Activated naive CD4-positive, alpha-beta T cell treated with anti-CD3 and anti-CD28 coated beads, Interleukin-2, amount 50 U/mL, for 16 hours (primary cell): ENCODE data around the gene PAGR1.
A peak's percentile ranks its signal among the peaks of the same experiment; 100 is the strongest.
"Not testable (repeated sequence)": the region's sequence is repeated elsewhere in the genome, so short reads cannot be mapped to it uniquely, and the experiment has no call there.

ENCODE experiments used
- DNase-seq: peaks from one replicate; pipeline ENCODE4 v3.0.0-alpha.2; 2020

The PAGR1 gene

DNA sequence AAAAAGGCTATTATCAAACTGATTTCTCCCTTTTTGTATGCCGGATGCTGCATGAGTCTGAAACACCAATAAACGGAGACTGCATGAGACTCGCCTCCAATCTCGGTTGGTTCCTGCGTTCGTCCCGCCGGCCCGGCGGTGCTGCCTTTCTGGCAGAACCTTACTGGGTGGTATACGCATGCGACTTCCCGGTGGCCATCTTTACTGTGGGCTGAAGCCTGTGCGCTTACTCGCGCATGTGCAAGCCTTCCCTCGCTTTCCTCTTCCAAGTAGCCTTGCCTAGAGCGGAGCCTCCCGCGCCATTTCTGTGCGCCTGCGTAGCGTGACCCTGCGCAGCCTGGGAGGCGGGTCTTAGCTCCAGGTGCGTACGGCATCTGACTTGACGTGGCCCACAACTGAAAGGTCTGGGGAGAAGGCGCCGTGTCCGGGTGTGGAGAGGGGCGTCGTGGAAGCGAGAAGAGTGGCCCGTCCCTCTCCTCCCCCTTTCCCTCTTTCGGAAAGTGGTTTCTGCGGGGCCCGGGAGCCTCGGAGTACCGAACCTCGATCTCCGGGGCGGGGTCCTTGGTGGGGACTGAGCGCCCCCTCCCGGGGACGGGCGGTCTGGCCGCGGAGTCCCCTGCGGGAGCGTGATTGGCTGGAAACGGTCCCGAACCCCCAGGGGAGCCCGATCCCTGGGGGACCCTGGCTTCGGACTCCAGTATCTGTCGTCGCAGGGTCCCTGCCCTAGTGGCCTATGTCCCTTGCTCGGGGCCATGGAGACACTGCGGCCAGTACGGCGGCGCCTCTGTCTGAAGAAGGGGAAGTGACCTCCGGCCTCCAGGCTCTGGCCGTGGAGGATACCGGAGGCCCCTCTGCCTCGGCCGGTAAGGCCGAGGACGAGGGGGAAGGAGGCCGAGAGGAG, at the start of gene PAGR1:
TSS of gene PAGR1 (plus strand) at position 360 of the 901 bp plus-strand sequence. CDS start at position 734, 374 bp downstream.
- peak; percentile 97 for DNase-seq

DNA sequence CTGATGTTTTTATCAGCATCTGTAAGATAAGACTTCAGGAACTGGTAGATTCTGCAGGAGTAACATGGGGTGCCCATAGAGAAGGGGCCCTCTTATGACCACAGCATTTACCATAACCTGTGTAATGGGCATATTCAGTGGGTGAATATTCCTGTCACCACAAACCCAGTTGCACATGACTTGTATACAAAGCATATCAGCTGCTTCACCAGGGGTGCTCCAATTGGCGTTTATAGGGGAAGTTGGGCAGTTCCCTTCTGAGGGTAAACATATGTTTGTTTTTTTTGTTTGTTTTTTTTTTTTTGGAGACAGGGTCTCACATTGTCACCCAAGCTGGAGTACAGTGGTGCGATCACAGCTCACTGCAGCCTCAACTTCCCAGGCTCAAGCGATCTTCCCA, 49.4 kb upstream of the PAGR1 start:
- DNase-seq: no peak

DNA sequence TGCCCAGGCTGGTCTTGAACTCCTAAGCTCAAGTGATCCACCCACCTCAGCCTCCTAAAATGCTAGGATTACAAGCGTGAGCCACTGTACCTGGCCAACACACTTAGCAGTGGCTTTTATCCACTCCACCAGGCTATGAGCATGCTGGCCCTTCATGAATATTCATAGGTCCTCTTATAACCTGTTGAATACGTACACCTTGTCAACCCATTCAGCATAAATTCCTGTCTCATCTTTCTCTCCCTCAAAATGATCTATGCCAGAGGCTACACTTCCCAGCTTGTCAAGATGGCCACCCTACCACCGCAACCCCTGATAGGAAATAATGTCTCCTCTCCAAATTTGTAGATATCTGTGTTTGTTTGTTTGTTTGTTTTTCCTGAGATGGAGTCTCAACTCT, 48.9 kb upstream of the PAGR1 start:
- no peak for DNase-seq

DNA sequence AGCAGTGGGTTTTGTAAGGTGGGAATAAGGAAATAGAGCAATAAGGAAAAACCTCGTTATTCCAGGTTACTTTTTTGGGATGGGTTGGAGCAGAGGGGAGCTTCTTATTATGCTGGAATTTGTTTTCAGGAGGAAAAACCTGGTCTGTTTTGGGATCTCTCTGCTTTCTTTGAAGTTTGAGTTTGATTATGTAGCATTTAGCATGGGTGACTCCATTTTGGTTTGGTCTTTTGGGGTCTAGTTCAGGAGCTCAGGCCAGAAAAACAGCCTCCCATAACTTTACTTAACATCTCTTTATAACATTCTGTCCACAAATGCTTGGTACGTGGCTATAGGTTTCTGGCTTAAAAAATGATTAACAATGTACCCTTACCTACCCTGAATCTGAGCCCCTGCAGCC, 46.4 kb upstream of the PAGR1 start:
- DNase-seq: no peak

DNA sequence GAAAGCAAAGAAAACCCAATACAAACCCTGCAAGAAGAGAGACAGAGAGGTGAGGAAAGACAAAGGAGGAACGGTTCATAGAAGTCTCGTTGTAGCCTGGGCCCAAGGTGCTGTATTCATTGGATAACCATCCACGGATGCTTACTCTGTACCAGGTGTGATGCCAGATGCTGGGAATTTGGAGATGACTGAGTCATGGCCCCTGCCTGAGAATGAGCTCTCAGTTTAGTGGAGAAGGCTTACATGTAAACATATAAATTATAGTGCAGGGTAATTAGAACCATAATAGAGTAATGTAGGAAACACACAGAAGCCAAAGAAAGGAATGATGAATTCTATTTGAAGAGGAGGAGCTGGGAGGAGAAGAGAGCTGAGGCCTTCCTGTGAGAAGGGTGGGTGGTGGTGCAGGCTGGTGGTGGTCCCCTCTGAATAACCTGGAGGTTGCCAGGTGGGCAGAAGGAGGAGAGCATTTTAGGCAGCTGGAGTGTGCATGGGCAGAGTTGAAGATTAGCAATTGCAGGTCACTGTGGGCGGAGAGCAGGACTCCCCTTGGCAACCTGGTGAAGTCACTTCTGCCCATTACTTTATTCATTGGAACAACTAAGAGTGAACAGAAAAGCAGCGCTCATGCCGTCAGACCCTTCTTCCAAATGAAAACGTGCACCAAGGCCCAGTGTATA, 45.6 kb upstream of the PAGR1 start:
- no peak for DNase-seq

DNA sequence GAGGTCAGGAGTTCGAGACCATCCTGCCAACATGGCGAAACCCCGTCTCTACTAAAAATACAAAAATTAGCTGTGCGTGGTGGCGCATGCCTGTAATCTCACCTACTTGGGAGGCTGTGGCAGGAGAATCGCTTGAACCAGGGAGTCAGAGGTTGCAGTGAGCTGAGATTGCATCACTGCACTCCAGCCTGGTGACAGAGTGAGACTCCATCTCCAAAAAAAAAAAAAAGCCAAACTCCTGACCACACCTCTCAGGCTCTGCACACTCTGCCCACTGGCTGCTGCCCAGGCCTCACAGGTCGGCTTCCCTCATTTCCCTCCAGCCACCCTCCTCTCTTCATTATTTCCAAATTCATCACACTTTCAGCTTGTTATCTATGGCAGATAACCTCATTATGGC, 43.6 kb upstream of the PAGR1 start:
- DNase-seq: not testable (repeated sequence)

DNA sequence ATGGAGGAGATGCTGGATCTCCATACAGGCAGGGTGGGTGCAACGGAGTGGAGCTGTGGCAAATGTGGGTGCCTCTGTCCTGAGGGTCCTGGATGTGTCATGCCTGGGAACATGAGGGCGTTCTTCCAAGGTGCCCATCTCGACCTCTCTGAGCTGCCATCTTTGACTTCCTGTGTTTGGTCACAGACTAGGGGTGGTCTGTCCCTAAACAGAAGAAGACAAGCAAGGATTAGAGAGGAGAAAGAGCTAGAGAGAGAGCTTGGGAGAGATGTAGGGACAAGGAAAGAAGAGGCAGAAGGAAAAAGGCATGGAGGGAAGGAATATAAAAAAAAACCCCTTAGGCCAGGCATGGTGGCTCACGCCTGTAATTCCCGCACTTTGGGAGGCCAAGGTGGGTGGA, 41.2 kb upstream of the PAGR1 start:
- DNase-seq: no peak

DNA sequence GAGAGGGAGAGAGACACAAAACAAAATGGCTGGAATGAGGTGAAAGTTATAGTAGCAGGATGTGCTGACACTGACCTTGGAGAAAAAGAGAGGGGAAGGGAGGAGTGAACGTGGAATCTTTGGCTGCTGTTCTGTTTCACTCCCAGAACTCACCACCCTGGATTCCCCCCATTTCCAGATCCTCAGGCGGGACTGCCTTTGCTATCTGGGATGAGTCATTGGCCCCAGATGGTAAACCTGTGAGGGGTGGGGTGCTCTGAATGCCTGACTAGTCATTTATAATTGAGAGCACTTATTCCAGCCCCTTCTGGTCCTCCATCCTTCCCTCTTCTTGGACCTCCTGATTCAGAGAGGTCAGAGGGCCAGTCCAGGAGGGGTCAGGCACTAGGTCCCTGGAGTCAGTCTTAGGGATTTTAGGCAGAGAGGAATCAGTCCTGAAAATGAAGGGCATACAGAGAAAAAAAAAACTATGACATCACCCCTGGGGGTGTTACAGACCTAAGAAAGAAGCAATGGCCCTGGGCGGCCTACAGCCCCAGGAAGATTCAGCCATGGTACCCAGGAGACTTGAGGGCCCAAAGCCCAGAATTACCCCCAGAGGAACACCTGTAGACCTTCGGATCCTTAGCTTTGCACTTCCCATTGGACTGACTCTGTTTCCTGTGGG, 40.1 kb upstream of the PAGR1 start:
- DNase-seq: no peak

DNA sequence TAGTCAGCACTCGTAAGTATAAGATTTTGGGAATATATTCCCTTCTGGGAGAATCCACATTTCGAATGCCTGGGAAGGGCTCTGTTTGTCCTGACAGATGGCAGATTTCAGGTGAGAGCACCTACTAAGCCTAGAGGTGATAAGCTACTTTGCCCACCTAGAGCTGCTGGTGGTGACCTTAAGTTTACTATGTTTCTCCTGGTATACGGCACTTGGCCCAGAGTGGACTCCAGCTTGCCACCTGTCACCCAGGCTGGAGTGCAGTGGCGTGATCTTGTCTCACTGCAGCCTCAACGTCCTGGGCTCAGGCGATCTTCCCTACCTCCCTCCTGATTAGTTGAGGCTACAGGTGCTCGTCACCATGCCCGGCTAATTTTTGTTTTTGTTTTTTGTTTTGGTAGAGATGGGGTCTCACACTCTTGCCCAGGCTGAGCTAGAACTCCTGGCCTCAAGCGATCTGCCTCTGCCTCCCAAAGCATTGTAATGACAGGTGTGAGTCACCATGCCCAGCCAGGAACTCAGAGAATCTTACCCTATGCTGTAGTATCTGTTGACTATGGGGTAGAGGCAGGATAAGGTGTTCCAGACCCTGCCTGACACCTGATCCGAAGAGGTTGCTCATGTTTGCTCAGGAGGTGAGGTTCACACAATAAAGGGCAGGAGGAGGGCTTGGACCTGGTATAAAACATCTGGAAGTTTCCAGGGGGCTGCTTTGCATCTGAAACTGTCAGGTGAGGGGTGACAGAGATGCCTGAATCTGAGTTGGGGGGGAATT, 38.2 kb upstream of the PAGR1 start, which contains the start of gene ZG16:
TSS of gene ZG16 (plus strand) at position 681 of the 775 bp plus-strand sequence. CDS start 1,011 bp downstream, outside the sequence.
- DNase-seq: no peak

DNA sequence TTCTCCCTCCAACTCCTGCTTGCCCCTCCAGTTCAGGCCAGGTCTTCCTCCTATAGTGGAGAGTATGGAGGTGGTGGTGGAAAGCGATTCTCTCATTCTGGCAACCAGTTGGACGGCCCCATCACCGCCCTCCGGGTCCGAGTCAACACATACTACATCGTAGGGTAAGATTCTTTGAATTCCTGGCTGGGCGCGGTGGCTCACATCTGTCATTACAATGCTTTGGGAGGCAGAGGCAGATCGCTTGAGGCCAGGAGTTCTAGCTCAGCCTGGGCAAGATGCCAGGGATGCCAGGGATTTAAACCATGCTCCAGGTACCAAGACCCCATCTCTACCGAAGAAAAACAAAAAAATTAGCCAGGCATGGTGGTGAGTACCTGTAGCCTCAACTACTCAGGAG, 36.5 kb upstream of the PAGR1 start:
- no peak for DNase-seq

DNA sequence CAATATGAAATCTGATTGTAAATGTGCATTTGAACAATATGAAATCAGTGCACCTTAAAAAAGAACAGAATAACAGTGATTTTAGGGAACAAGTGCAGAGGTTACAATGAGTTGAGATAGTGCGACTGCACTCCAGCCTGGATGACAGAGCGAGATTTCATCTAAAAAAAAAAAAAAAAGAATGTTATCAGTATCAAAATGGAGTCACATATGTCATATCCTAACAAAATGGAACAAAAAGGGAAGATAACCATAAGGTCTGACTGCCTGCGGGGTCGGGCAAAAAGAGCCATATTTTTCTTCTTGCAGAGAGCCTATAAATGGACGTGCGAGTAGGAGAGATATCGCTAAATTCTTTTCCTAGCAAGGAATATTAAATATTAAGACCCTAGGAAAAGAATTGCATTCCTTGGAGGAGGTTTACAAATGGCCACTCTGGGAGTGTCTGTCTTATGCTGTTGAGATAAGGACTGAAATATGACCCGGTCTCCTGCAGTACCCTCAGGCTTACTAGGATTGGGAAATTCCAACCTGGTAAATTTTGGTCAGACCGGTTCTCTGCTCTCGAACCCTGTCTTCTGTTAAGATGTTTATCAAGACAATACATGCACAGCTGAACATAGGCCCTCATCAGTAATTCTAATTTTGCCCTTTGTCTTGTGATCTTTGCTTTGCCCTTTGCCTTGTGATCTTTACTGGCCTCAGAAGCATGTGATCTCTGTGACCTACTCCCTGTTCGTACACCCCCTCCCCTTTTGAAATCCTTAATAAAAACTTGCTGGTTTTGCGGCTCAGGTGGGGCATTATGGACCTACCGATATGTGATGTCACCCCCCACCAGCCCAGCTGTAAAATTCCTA, 32.6 kb upstream of the PAGR1 start:
- not testable (repeated sequence) for DNase-seq

DNA sequence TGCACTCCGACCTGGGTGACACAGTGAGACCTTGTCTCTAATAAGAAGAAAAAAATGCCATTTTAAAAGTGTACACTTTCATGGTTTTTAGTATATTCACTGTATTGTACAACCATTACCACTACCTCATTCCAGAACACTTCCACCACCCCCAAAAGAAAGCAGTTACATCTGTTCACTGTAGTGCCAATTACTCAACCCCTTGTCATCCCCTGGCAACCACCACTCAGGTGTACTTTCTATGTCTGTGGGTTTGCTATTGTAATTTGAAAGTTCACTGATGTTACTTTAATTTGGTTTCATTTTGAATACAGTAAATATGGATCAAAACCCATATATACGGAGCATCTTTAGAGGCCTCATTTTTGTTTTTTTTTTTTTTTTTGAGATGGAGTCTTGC, 31.8 kb upstream of the PAGR1 start:
- DNase-seq: peak; percentile 50

DNA sequence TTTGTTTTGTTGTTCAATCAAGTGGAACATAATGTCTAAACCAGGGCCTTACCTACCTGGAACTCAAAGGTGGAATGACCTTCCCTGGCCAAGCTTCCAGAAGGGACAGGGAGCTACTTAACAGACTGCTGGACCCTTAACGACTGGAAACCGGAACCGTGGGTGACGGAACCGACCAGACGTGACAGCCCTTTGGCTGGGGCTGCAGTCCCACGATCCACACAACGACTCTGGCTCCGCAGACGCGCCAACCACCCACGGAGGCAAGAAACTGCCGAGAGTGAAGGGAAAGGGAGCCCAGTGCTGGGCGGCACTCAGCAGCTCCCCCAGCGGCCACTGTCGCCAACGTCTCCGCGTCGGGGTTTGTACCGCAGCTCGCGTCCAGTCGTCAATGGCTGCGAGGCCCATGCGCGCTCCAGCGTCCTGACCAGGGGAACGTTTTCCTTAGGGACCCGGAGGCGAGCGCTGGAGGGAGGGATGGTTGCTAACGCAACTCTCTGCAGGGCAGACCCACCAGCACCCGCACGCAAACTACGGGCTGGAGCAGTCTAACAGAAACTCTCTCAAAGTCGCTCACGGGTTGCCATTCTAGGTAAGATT, 31.0 kb upstream of the PAGR1 start:
- peak; percentile 76 for DNase-seq

DNA sequence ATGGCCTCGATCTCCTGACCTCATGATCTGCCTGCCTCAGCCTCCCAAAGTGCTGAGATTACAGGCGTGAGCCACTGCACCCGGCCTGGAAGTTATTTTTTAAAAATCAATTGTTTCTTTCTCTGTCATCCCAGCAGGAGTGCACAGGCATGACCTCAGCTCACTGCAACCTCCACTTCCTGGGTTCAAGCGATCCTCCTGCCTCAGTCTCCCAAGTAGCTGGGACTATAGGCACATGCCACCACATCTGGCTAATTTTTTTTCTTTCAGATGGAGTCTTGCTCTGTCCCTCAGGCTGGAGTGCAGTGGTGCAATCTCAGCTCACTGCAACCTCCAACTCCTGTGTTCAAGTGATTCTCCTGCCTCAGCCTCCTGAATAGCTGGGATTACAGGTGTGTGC, 28.8 kb upstream of the PAGR1 start:
- DNase-seq: not testable (repeated sequence)

DNA sequence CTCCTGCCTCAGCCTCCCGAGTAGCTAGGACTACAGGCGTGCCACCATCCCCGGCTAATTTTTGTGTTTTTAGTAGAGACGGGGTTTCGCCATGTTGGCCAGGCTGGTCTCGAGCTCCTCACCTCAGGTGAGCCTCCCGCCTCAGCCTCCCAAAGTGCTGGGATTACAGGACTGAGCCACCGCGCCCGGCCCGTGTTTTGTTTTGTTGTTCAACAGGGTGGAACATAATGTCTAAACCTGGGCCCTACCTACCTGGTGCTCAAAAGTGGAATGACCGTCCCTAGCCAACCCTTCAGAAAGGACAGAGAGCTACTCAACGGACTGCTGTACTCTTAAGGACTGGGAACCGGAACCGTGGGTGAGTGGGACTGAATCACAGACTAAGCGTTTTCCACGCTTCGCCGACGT, 26.2 kb upstream of the PAGR1 start:
- no peak for DNase-seq

DNA sequence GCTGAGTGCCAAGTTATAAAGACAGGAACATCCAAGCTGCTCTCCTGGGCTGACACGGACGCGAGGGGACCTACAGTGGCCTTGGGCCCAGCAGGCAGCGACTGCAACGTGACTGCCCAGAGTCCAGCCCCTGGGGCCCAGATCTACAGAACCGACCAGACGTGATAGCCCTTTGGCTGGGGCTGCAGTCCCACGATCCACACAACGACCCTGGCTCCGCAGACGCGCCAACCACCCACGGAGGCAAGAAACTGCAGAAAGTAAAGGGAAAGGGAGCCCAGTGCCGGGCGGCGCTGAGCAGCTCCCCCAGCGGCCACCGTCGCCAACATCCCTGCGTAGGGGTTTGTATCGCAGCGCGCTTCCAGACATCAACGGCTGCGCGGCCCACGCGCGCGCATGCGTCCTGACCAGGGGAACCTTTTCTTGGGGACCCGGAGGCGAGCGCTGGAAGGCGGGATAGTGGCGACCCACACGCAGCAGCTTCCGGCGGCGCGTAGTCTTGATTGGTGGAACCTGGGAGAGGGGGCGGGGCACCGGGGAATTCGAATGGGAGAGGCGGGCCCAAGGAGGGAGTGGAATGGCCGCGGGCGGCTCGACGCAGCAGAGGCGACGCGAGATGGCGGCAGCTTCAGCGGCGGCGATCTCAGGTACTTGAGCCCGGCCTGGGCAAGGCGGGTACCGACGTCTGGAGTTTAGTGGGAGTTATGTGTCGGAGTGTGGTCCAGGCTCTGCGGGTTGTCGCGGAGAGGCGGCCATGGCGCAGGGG, 25.6 kb upstream of the PAGR1 start, which contains the start of gene KIF22:
TSS of gene KIF22 (plus strand) at position 569 of the 766 bp plus-strand sequence. CDS start at position 578, 9 bp downstream.
- peak; percentile 100 for DNase-seq

DNA sequence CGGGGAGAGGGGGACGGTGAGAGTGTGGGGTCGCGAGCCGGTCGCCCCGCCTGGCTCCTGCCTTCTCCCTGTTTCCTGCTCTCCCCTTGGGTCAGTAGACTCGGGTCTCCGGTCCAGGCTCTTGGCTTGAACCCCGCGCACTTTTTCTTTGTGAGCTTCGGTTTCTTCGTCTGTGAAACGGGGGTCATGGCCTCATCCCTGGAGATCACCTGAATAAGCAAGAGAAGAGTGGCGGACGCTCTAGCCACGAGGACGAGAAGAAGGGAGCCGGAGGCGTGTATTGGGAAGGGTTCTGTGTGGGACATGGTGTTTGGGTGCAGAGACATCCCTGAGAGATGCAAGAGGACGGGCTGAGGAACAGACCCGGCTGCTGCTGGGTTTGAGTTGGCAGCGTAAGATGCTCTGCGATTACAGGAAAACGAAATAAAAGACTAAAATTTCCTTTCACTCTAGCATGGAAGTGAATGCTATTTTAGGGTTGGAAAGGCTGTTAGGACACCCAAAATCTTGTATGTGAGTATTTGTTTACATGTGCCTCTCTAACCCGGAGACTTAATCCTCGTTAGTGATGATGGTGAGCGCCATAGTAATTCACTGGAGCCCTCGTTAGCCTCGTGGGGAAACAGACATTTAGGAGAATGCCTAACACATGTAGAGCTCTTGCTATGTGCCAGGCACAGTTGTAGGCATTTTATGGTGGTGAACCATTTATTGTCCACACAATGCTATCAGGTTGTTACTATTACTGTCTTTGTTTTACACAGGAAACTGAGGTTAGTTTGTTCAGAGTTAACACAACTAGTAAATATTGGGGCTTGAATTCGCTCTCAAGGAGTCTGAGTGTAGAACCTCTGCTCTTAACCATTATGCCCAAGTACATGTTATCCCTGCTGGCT, 24.8 kb upstream of the PAGR1 start:
- DNase-seq: no peak

DNA sequence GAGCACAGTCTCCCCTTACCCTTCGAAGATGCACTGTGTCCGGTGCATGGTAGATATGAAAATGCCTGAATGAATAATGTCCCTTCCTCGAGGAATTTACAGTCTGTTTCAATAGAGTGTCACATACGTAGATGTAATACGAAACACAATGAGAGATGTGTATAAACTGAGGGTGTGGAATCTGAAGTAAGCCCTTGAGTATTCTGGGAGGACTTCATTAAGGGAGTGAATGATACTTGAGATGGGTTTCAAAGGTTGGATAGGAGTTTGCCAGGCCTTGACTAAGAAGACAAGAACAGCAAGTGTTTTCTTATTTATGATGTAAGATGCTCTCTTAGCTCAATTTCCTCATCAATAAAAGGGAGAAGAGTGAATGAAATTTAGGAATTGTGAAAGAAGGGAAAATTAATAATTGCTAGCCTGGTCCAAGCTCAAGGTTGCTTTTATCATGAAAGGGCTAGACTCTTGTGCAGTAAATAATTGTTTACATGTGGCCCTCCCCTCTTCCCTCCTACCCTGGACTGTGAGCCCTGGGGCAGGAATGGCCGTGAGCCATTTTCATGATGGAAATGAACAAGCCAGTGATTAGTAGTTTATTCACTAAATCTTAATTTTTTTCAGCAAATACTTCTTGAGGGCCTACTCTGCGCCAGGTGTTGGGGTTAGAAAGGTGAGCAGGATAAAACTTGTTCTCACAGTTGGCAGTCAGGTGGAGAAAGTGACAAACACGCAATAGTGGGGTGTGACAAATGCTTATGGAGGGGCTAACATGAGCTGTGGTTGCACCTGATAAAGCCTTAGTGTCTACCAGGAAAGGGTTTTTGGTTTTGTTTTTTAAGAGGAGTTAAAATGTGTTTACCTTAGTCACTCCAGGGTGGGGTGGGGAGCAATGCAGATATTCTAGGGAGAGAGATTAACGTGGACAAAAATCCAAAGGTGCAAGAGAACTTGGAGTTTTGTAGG, 23.8 kb upstream of the PAGR1 start:
- no peak for DNase-seq
